Activated T-helper 9 cell treated with anti-CD3 and anti-CD28 coated beads, Interleukin-2, amount 50 U/mL, for 16 hours (primary cell): Measurements from ENCODE around the gene GMDS.

ENCODE experiments used
- DNase-seq: peaks from one replicate; pipeline ENCODE4 v3.0.0-alpha.2; 2020; ENCODE audit warnings: low read depth

GMDS gene

DNA sequence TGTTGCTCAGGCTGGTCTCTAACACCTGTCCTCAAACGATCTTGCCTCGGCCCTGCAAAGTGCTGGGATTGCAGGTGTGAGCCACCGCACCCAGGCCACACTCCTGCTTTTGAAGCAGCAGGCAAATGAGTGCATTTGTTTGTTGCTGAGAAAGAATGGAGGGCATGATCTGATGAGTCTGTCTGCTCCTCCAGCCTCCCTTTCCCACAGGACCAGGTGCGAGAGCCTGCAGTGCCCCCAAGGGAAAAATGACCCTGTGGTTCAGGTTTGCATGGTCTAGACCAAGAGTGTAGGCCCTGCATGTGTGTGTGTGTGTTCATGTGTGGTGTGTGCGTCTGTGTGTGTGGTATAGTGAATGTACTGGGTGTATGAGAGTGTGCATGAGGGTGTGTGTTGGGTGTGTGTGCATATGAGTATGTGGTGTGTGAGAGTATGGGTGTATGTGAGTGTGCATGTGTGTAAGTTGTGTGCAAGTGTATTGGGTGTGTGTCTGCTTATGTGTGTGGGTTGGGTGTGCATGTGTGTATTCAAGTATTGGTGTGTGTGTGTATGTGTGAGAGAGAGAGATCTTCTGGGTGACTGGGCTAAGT lies 658.4 kb downstream of the GMDS start:
- DNase-seq, result no peak

- DNase-seq, result no peak
Observed at GRCh38 chr6:1586256-1586655, 659.1 kb downstream of the GMDS start.

DNA sequence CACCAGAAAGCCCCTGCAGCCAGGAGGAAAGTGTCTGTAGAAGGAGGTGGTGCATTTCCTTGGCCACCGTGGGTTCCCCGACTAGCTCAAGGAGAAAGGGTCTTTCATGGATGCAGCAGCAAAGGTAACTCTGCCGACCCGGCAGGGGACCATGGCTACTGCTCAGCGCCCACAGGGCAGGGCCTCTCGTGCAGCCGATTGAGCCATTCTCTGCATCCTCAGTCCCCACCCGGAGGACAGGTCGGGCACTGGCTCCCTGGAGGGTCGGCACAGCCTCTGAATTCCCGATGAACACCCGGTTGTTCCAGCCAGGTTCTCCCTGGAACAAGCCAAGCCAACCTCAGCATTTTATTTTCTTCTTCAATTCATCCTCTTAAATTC lies 659.7 kb downstream of the GMDS start:
- DNase-seq, result no peak

DNA sequence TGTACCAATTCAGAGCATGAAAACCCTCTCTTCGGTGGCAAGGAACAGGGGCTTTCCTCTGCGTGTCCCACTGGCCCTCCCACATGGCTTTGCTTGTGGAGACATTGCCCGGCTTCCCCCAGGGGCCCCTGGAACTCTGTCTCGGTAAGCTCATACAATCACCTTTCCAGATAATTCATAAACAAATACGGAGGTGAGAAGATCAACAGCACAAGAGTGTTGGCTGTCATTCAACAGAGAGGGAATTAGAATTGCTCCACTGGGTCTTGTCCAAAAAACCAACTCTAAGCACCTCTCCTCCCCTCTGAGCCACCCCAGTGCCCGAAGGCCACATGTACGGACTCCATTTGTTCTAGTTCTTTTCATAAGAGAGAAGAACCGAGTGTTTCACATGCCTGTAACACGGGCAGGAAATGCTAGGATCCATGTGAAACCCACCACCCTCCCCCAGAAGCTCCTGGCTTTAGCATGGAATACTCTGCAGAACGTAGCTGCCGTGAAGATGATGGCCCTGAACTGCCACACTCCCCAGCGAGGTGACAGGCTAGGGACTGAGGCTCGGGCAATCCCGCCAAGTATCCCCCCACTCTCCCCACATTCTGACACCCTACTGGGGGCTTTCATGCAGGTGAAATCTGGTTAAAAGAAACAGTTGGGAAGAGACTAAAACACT lies 660.3 kb downstream of the GMDS start:
- no peak for DNase-seq

DNA sequence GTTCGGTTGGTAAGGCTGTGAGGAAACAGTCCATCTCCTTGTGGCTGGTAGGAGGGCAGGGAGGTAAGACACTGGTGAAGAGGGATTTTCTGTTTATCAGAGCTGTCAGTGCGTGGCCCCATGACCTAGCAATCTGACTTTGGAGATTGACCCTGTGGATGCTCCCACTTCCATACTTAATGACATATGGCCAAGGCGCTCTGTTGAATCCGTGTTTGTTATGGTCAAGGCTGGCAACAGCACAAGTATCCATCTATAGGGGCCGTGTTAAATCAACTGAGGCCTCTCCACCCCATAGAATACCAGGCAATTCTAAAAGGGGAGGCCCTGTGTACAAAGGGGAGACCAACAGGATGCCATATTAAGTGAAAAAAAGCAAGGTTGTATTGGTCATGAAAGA lies 661.3 kb downstream of the GMDS start:
- DNase-seq, result no peak

- no peak for DNase-seq
Observed at GRCh38 chr6:1581120-1581991, 664.0 kb downstream of the GMDS start.

GRCh38 chr6:1580585-1580984 lies 664.8 kb downstream of the GMDS start:
- no peak for DNase-seq

GRCh38 chr6:1580109-1580508 lies 665.3 kb downstream of the GMDS start:
- no peak for DNase-seq

DNA sequence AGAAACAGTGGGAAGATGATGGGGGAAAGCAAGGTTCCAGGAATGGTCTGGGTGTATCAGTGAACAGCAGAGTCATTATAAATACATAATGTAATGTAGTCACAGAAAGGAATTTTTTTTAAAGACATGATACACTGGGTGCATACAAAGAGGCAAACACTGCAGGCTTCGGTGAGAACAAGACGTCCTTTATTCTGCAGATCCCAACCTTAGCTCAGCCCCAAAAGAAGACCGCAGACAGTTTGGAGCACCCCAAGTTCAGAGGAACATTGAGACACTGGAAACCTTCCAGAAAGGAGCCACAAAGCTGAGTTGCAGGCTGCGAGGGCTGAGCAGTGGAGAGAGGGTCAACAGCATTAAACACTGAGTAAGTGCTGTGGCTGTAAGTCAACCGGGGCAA lies 666.3 kb downstream of the GMDS start:
- DNase-seq, result no peak

GRCh38 chr6:1577896-1578745 lies 667.3 kb downstream of the GMDS start:
- no peak for DNase-seq

DNA sequence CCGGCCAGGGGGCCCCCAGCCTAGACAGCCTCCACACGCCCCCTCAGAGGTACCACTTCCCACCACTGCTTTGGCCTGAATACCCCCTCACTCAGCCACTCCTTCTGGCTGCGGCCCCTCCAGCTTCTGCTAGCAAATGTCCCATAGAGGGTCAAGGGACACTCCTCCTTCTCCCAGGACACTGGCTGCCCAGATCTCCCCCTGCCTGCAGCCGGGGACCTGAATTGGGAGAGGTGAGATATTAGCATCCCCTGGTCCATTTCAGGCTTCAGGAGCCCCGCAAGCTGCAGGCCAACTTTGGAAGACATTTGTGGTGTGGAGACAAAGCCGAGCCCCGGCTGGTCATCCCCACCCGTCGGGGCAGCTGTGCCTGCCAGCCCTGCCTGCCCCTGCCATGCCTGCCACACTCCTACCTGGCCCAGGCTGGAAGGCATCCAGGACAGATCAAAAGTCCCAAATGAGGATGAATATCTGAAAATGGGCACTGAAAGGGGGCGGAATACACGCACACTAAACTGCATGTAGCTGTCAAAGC lies 668.2 kb downstream of the GMDS start:
- no peak for DNase-seq

DNA sequence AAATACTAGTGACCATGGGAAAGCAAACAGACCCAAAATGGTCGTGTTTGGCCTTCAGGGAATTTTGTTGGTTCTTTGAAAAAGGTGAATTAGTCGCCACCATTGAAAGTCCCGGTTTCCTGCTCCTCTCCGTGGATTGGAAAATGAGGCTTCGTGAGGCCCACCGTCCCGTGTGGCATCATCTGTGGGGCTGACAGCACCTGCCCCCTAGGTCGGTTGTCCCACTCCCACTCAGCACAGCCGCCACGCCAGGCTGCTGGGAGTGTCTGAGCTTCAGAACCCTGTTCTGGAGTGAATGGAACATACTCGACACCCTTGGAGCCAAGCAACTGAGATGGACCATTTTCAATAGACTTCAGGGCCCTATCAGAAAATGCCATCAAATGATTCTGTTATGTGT lies 668.7 kb downstream of the GMDS start:
- DNase-seq, result no peak

GRCh38 chr6:1576166-1576565 lies 669.2 kb downstream of the GMDS start:
- DNase-seq, result no peak

DNA sequence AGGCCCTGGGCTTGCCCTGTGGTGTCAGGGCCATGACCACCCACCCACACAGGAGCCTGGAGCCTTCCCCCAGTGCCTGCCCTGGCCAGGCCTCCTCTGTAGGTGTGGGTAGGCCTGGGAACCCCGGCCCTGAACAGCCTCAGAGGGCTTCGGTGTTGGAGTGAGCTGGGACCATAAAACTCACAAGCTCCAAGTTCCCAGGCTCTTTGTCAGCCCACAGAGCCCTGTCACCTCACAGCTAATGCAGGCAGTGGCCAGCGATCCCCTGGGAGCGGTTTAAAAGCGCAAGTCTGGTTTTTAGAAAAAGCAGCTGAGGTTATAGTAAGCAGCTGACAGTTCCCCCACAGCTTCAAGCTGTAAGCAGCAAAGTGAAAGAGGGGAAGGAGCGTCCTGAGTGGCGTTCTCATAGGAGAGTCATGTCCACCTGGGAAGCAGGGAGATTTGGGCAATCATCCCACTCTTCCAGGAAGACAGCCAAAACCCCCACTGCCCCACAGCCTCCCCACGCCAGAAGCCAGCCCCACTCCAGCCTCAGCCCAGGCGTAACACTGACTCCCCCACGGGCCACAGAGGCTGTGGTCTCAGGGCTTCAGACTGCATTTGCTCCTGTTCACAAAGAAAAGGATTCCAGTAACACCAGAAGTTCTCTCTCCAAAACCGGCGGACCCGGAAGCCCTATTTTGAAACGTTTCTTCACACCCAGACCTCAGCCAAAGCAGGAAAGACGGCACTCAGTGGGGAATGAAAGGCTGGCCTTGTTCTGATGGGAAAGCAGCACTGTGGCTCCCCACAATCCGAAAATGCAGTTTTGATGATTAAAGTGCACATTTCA lies 670.0 kb downstream of the GMDS start:
- DNase-seq, result no peak

DNA sequence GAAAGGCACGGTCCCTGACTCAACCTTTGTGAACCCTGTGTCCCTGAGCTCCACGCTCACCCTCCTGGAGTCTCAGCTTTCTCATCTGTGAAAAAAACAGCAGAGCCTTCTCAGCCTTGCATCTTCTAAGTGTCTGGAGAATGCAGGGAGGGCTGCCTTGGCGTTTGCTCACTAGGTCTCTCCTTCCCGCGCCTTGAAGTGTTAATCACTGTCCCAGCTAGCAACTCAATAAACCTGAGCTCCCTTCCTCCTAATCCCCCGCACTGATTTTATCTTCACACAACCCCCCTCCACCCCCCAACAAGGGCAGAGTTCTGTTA lies 670.6 kb downstream of the GMDS start:
- DNase-seq, result no peak

DNA sequence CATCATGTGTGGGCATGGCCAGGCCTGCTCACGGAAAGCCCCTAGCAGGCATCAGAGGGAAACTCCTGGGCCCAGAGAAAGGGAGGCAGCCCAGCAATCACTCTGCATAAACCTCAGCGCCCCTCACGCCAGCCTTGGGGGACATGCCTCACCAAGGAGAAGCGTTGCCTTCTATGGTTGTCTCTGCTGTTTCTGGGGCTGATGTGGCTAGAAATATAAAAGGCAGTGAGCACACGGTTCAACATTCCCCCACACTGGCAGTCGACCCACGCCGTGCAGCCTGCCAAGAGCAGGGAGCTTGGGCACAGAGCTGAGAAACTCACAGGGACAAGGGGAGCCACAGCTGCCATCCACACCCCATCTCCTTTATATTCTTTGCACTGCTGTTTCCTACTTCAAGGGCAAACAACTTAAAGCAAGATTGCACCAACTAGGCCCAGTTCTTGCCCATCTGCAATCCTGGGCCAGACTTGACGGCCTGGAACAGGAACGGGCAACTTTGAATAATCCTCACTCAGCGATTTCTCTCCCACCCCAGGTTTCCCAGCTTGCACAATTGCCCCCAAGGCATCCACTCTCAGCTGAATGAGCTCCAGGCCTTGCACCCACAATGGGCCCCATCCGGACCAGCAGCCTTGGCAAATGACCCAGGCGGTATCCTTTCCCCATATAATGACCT lies 671.2 kb downstream of the GMDS start:
- no peak for DNase-seq
